GM21390 (cell line): ENCODE data around the gene TNIP1.
A peak's percentile ranks its signal among the peaks of the same experiment; 100 is the strongest.

Experiments
- ATAC-seq: cut with Tn5 transposase; IDR thresholded peaks from one replicate; pipeline ENCODE4 v1.9.1; 2021; ENCODE audit not compliant: unreplicated experiment

Gene TNIP1

DNA sequence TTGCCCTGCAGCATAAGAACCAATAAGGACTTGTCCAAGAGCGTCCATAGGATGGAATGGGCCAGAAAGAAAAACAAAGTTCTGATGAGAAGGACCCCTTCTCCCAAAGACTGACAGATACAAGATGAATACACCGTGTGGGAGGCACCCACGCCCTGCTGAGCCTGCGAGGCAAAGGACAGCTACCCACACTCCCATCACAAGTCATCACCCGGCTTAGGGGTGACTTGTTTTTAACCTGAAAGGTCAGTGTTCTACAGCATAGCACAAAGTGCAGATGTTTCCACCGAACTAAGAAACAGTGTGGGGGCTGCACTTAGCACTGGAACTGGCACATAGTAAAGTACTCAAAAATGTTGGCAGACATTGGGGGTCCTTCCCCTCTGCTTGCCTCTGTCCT is 13.9 kb downstream of the TNIP1 start:
- no peak for ATAC-seq

DNA sequence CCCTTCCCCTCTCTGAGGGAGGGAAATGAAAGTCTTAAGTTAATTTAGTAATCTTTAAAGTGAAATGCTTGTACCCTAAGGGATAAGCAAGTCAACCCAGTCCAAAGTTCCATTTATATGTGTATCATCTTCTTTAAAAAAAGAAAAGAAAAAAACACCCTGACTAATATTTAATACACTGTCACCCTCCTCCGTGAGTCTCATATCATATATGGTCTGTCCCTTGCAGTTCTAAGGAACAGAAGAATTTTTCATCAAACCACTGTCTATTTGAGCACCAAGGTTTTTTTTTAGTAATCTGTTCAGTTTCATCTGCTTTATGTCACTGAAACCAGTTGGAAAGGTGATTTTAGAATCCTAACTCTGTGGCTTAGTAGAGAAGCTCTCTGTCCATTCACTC is 15.2 kb downstream of the TNIP1 start:
- ATAC-seq: no peak

DNA sequence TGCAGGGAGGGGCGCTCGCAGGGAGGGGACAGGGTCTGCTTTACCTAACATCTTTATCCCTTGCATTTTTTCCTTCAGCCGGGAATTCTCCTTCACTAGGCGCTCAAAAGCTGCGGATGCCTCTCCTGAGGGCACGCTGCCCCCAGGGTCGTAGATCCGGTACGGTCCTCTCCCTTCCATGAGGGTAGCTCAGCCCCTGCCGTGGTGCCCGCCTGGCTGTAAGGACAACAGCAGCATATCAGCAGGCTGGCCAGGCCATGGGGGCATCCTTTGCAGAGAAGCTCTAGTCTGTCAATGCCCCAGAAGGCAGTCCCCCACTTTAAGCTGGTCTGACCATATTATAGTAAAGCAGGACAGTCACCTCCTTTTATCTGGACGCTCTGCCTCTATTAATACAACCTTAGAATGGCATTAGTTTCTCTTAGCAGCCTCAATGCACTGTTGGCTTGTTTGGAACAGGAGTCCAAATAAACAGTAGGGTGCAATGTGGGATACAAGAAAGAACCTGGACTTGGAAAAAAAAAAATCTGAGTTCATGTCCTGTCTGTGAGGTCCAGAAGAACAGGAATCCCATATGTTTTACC is 15.8 kb downstream of the TNIP1 start:
- no peak for ATAC-seq

DNA sequence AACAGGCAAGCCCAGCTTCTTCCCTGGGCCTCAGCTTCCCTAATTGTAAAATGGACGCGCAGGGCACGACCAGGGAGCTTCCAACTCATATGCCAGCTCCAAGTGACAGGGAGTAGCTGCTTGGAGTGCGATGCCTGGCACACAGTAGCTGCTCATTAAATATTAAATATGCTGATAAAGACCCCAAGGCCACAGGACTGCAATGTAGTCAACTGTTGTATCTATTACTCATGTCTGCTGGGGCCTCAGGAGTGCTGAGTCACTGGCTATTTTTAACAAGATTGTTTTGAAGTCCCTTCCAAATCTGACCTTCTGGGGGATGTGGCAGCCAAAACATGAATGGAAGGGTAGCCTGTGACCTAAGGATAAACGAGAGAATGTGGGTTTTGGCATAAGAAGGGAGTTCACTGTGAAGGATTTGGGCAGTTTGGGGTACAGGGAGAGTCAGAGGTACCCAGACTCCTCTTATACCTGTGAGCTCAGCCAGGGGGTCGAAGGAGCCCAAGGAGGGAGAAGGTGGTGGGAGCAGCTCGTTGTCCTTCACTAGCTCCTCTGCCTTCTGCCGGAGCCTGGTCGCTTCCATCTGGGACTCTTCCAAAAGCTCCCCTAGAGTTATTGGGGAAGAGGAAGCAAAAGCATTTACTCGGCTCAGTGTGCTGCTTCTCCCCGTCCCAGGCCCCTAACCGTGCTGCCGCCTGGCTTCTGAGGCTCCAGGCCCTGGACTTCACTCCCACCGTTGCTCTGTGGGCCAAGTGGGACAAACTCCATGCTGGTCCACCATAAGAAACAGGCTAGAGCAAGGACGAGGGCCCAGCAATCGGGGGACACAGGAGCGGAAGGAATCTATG is 17.5 kb downstream of the TNIP1 start:
- no peak for ATAC-seq

DNA sequence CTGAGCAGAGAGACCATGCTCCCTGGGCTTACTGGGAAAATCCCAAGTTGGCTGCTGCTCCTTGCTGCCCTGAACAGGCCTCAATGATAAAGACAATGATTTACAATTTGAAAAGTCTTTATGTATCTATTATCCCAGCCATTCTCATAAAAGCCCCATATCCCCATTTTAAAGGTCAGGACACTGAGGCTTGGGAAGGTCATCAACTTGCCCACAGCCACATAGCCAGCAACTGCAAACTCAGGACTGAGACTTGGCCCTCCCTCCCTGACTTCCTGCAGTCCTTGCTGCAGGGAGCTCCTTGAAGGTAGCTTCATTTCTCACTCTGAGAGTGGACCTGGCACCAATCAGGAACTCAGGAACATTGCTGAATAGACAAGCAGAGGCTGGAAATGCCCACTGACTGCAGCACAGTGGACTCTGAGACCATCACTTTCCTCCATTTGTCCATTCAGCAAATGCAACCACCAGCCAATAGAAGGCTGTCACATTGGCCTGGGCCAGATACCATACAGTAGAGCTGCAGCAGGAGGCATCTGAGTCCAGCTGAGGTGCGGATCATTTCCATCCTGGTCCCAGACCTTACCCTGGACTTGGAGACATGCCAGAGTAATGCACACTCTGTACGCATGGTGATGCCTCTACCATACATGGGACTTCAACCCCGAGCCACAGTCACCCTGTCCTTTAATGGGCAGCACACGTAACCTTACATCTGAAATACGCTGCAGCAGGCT is 18.3 kb downstream of the TNIP1 start:
- no peak for ATAC-seq

DNA sequence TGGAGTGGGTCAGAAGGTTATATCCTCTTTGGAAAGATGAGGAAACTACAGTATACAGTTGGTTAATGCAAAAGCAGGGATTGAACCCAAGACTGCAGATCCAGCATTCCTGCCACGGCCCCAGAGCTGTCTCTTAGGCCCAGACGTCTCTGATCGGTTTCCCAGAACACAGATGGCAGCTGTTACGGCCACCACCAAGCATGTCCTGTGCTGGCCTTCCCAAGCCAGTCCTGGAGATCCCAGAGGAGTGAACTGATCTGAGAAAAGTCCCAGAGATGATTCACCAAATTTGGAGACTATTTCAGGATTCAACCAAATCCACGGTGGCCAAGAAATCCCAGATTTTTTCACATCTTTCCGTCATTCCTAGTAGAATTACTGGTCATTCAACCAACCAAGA is 20.1 kb downstream of the TNIP1 start:
- no peak for ATAC-seq

DNA sequence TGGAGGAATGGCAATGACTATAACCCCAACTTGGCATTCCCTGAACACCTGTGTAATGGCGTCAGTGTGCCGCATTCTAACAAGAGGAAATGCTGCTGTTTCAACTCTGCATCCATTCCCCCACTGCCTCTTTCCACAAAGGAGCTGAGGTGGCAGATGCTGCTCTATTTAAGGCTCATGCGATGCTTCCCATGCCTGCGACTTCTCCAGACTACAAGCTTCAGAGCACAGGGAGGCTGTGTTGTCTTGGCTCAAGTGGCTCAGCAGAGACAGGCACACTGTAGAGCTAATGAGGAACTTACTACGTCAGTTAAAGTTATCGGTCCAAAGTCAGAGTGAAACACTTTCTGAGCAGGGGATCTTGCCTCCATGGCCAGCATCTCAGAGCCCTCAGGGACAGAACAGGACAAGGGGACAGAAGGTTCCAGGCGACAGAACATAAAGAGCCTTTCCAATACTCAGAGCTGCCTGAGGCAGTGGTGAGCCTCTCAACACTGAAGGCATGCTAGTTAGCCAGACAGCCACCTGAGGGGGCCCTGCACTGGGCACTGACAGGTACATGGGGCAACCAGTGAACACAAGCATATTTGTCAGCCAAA is 21.8 kb downstream of the TNIP1 start:
- no peak for ATAC-seq

DNA sequence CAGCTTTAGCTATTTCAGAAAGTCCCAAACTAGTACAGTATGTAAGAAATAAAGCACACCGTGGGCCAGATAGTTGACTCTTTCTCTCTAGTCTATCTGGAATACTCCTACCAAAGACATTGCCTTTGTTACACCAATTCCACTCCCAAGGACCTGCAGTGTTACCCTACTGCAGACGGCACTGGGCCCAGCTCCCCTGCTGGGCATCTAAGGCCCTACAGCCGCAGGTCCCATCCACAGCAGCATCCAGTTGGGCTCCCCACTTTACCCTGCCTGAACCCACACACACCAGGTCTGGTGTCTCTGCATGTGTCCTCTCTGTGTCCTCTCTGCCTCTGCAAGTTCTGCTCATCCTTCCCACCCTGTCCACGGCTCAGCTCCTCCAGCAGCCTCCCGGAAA is 22.5 kb downstream of the TNIP1 start:
- ATAC-seq: no peak

DNA sequence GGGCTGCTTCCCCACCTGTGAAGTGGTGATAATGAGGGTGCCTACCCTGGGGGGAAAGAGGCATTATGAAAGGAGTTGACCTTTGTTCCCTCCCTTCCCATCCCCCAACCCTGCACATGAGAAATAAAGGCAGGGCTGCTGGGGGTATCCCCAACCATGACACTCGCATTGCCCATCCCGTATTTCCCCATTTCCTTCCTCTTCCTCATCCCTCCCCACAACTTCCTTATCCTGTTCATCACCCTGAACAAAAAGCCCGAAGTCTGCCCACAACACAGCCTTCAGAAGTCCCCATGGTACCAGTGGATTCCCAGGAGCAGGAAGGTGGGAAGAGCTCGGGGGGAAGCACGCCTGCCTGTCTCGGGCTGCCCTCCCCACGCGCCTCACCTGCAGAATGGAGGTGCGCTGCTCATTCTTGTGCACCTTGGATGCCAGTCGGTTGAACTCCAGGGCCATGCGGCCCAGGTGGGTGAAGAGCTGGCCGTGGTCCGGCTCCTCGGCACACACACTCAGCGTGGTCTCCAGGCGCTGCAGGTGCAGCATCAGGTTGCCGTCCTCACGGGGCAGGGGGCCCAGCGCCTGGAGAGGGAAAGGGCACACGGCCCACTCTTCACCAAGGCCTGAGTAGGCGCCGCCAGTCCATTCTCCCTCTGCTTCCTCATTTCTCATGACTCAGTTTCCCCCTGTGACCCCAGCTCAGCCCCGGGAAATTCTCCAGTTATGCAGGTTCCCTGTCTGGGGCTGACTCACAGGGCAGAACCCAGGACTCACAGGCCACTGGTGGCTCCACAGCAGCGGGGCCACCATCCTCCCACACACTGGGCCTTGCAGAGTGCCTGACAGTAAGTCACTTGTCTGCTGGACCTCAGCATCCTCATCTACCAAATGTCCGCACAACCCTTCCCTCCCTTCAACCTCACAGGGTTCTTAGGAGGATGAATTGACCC is 24.2 kb downstream of the TNIP1 start:
- no peak for ATAC-seq

DNA sequence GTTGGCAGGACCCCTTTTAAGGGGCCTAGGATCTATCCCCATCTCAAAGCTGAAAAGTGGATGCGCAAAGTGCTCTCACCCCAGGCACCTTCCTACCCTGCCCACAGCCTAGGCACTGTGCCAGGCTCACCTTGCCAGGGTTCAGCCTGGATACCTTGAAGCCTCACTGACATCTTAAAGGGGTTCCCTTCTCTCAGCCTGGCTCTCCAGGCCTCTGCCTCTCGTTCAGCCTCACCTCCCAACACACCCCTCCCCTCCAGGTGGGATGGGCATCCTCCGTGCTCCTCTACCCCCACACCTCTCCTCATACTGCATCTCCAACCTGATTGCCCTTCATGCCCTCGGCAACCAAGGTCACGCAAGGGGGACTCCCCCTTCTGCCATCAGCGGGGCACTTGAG is 25.5 kb downstream of the TNIP1 start:
- ATAC-seq: no peak

DNA sequence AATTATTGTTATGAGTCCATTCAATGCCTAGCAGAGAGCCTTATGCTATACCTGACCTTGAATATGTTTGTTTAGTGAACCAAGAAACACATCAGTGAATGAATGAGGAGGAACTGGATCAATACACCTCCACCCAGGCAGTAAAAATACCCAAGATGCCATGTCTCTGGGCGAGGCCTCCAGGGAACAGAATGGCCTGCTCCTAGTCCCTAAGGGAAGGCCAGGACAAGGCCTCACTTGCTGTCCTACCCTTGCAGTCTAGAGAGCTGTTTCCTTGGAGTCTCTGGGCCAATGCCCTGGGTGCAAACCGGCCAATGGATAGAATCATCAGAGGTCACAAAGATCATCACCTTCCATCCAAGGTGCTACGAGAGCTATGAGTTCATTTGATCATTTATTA is 26.1 kb downstream of the TNIP1 start:
- ATAC-seq: no peak

DNA sequence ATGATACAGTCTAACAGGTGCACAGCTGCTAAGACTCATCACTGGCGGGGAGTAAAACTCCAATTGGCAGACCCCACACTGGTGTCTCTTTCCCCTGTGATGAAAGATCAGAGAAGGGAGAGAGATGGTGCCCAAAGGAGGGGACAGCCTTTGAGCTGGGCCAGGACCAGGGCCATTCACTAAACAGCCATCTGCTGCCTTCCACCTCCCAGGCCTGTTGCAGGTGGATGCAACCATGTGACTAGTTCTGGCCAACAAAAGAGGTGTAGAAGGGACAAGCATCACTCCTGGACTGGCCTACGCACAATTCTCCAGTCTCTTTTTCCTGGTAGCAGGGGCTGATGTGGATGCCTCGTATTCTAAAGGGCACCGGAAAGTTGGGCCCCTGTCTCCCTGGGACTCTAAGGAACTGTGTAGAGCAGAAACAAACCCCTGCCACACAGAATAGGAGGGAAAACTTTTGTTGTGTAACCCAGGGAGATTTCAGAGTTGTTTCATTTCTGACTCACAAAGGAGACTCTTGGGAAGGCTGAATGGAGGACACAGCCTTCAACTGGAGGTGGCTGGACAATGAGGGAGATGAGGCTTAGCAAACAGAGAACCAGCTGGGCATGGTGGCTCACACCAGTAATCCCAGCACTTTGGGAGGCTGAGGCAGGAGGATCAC is 26.9 kb downstream of the TNIP1 start:
- ATAC-seq: no peak

DNA sequence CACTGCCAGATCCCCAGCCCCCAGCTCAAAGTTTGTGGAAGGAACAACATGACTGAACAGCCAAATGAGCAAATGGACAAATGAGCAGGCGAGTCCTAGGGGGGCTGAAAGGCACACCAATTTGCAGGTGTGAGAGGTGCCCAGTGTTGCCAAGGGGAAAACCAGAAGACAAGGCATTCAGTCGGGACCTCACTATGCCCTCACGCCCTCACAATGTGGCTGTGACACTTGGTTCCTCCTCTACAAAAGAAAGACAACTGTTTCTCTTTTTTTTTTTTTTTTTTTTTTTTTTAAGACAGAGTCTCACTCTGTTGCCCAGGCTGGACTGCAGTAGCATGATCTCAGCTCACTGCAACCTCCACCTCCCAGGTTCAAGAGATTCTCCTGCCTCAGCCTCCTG is 28.0 kb downstream of the TNIP1 start:
- no peak for ATAC-seq

DNA sequence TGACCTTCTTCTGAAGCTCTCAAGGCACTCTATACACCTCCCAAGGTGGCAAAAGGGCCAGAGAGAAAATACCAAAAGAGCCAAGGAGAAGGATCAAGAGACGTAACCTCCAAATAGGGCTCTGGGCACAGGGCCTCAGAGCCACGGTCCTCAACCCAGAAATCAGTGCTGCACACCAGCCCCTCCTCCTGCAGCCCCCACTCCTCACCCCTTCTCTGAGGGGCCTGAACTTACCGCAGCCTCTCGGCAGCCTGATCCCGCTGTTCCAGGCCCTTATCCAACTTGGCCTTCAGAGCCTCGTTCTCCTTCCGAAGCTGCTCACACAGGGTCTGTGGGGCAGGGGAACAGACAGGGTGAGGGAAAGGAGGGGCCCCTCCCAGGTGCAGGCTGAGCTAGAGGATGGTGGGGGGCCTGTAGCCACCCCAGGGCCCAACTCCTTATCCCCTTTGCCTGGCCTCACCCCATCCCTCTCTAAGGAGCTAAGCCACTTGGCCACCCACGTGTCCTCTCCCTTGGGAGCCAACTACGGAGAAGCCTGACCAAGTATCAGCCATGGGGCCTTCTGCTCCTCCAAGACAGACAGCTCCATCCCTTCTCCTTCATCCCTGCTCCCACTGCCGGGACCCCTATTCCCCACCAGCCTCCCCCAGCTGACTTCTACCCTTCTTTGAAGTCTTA is 28.8 kb downstream of the TNIP1 start:
- ATAC-seq: no peak

DNA sequence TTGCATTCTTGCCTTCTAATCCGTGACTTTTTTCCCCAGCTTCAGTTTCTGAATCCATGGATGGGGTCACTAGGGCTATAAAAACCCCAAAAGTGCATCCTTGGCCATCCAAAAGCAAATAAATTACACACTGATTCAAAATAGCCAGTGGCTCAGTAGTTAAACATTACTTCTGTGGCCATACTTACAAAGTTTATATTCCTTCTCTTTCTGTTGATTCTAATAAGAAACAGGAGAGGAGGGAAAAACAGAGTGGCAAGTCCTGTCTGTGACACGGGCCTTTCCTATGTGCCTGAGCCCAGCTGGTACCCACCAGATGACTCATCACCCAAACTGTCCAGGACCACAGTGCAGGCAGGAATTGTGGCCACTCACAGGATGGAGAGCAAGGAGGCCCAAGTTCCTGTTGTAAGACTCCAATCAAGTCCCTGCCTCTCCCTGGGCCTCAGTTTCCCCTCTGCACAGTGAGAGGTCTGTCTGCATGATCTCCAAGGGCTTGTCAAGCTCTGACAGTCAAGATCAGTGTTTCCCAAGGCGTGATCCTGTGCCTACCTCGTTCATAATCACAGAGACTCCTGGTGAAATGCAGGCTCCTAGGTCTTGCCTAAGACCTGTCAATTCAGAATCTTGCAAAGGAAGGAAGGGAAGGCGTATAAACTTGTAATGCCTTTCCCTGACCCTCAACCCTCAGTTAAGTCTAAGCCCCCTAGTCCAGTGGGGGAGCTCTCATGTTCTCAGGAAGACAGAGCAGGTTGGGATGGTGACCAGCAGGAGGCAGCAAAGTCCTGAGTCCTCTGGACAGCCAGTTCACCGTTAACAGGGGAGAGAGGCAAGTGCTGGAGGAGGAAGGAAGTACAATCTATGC is 29.5 kb downstream of the TNIP1 start:
- peak; percentile 64 for ATAC-seq

DNA sequence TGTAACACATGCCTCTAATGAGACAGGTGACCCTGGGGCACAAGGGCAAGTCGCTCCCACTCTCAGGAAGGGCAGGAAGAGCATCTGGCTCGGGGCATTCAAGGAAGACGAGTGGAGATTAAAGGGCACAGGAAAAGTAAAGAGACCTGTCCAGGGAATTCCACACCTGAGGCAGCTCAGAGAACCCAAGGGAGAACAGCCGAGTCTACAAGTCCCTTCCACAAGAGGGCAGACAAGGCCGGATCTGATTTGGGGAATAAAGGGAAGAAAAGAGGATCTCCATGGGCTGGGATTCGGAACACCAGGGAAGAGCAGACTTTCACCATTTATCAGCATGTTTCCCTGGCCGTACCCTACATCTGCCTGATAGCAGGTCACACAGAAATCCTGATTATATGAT is 32.3 kb downstream of the TNIP1 start:
- no peak for ATAC-seq

DNA sequence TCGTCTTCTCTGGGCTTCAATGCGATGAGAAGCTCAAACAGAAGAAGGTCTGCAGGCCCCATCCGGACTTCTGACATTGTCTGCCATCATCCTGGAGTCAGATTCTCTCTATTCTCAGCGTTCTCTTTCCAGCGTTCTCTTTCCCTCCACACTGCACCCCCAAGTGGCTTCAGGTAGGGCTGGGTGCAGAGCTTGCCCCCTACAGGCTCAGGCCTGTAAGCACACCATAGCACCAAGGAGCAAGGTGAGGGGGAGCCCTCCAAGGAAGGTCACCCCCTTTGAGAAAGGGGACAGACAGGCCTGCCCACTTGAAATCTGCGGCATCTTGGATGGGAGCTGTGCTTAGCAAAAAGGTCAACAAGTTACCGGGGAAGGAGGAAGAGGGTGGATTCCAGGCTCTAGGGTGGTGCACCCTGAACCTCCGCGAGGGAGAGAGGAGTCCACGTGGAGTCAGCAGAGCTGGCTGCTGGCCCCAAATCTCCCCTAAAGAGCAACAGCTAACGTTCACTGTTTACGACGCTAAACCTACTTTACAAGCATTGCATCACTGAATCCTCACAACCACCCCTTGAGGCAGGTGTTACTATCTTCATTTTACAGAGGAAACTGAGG is 32.9 kb downstream of the TNIP1 start:
- ATAC-seq: no peak

DNA sequence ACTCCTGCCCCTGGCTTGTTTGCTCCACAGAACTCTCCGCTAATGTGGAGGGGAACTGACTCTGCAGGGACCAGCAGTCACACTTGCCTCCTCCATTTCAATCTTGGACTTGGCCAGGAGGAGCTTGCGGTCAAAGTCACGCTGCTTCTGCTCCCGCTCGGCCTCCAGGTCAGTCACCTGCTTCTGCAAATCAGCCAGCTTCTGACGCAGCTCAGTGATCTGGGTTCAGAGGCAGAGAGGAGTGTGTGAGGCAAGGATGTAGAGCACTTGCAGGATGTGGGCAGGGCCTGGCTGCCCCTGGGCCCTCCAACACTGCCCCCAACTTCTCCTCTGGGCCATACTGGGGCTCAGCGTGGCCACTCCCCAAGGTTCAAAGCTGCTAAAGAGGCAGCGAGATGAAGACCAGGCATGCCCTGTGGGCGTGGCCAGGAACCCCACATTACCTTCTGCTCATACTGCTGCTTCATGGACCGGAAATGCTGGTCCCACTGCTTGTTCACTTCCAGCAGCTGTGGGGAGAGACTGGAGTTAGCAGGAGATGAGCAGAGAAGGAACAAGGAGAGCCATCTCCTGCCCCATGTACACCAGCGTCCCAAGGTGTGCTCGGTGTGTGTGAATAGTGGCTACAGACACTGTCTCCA is 38.3 kb downstream of the TNIP1 start:
- no peak for ATAC-seq
